GM12864 (cell line): ENCODE data around the gene S100A9.

Experiments
- DNase-seq: peaks from one replicate; pipeline ENCODE4 v3.0.0-alpha.2; 2011; ENCODE audit warnings: low read depth
- H3K4me3 ChIP-seq: 2 replicates; pipeline ENCODE4 v1.5.1; 2011; ENCODE audit warnings: mild to moderate bottlenecking, low read depth, low read length, control low read depth
- CTCF ChIP-seq: IDR thresholded peaks from 2 replicates; pipeline ENCODE4 v1.5.1; 2011; ENCODE audit warnings: low read depth, mild to moderate bottlenecking, moderate library complexity, low read length, control low read depth, inconsistent platforms; ENCODE audit errors: missing control alignments

The S100A9 gene

GRCh38 chr1:153363641-153364040 lies 6.0 kb downstream of the S100A9 start:
- no peak for TF ChIP-seq CTCF
- H3K4me3 ChIP-seq: no peak overlapping the region
- no peak for DNase-seq

- TF ChIP-seq CTCF: no peak
- H3K4me3 ChIP-seq: no peak overlapping the region
- DNase-seq: no peak
Observed at GRCh38 chr1:153364156-153364555, 6.5 kb downstream of the S100A9 start.

GRCh38 chr1:153364766-153365666 lies 7.4 kb downstream of the S100A9 start:
- H3K4me3 ChIP-seq: no peak overlapping the region
- no peak for TF ChIP-seq CTCF
- DNase-seq: no peak

- no peak overlapping the region for H3K4me3 ChIP-seq
- DNase-seq: no peak
- no peak for TF ChIP-seq CTCF
Observed at GRCh38 chr1:153365696-153366095, 8.0 kb downstream of the S100A9 start.

- H3K4me3 ChIP-seq: no peak overlapping the region
- DNase-seq: no peak
- TF ChIP-seq CTCF: no peak
Observed at GRCh38 chr1:153366261-153366660, 8.6 kb downstream of the S100A9 start.

- TF ChIP-seq CTCF: no peak
- H3K4me3 ChIP-seq: no peak overlapping the region
- no peak for DNase-seq
Observed at GRCh38 chr1:153367090-153367489, 9.4 kb downstream of the S100A9 start.

- TF ChIP-seq CTCF: no peak
- H3K4me3 ChIP-seq: no peak overlapping the region
- DNase-seq: no peak
Observed at GRCh38 chr1:153368495-153368894, 10.8 kb downstream of the S100A9 start.
